Measurements from ENCODE around the gene HBA1. TPM values are rescaled to one million over a fixed set of nuclear protein-coding genes. Genes with fewer than 3 reads are reported as not detected.
"Not testable (repeated sequence)": the region's sequence is repeated elsewhere in the genome, so short reads cannot be mapped to it uniquely, and the experiment has no call there.

HBA1 gene
- total RNA-seq, 4 donors from 2014 or later = 56.8 to 998 (median 122) TPM

- ATAC-seq (ENCODE audit: low FRiP score) (no peak), DNase-seq (ENCODE audit: low spot score) (no peak)
- TF ChIP-seq, protein P1, sequence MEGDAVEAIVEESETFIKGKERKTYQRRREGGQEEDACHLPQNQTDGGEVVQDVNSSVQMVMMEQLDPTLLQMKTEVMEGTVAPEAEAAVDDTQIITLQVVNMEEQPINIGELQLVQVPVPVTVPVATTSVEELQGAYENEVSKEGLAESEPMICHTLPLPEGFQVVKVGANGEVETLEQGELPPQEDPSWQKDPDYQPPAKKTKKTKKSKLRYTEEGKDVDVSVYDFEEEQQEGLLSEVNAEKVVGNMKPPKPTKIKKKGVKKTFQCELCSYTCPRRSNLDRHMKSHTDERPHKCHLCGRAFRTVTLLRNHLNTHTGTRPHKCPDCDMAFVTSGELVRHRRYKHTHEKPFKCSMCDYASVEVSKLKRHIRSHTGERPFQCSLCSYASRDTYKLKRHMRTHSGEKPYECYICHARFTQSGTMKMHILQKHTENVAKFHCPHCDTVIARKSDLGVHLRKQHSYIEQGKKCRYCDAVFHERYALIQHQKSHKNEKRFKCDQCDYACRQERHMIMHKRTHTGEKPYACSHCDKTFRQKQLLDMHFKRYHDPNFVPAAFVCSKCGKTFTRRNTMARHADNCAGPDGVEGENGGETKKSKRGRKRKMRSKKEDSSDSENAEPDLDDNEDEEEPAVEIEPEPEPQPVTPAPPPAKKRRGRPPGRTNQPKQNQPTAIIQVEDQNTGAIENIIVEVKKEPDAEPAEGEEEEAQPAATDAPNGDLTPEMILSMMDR (IDR thresholded peaks at IDR 0.05) = no peak
Observed at GRCh38 chr16:175011-175949, 1.2 kb upstream of the HBA1 start.

GRCh38 chr16:176006-176405 is 474 bp upstream of the HBA1 start:
- not testable (repeated sequence) for DNase-seq (ENCODE audit: low spot score); ATAC-seq (ENCODE audit: low FRiP score)

- no peak for DNase-seq (ENCODE audit: low spot score)
- TF ChIP-seq, protein P1 (IDR thresholded peaks at IDR 0.05) = no peak
- no peak for ATAC-seq (ENCODE audit: low FRiP score)
Observed at GRCh38 chr16:177394-177822, 928 bp downstream of the HBA1 start.

DNA sequence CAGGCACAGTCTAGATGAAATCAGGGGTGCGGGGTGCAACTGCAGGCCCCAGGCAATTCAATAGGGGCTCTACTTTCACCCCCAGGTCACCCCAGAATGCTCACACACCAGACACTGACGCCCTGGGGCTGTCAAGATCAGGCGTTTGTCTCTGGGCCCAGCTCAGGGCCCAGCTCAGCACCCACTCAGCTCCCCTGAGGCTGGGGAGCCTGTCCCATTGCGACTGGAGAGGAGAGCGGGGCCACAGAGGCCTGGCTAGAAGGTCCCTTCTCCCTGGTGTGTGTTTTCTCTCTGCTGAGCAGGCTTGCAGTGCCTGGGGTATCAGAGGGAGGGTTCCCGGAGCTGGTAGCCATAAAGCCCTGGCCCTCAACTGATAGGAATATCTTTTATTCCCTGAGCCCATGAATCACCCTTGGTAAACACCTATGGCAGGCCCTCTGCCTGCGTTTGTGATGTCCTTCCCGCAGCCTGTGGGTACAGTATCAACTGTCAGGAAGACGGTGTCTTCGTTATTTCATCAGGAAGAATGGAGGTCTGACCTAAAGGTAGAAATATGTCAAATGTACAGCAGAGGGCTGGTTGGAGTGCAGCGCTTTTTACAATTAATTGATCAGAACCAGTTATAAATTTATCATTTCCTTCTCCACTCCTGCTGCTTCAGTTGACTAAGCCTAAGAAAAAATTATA is 1.6 kb downstream of the HBA1 start:
- DNase-seq (ENCODE audit: low spot score) = no peak
- TF ChIP-seq, protein P1 (IDR thresholded peaks at IDR 0.05) = no peak
- no peak for ATAC-seq (ENCODE audit: low FRiP score)

DNA sequence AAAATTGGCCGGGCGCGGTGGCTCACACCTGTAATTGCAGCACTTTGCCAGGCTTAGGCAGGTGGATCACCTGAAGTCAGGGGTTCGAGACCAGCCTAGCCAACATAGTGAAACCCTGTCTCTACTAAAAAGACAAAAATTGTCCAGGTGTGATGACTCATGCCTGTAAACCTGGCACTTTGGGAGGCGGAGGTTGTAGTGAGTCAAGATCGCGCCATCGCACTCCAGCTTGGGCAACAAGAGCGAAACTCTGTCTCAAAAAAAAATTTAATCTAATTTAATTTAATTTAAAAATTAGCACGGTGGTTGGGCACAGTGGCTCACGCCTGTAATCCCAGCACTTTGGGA is 2.2 kb downstream of the HBA1 start:
- TF ChIP-seq, protein P1 (IDR thresholded peaks at IDR 0.05) = no peak
- ATAC-seq (ENCODE audit: low FRiP score) (no peak), DNase-seq (ENCODE audit: low spot score) (no peak)

GRCh38 chr16:179211-180092 is 3.0 kb downstream of the HBA1 start:
- TF ChIP-seq, protein P1 (IDR thresholded peaks at IDR 0.05) = no peak
- ATAC-seq (ENCODE audit: low FRiP score) (no peak), DNase-seq (ENCODE audit: low spot score) (no peak)
